ENCODE results near the gene RIPPLY2. TPM values are rescaled to one million over a fixed set of nuclear protein-coding genes. Genes with fewer than 3 reads are reported as not detected.
A peak's percentile ranks its signal among the peaks of the same experiment; 100 is the strongest.

The RIPPLY2 gene
- total and polyA plus RNA-seq, 9 of the 15 experiments (the other 6 are each of a cell fraction or from before 2014, with no cell fraction given) = not detected

- TF ChIP-seq JUND (IDR thresholded peaks at IDR 0.05; ENCODE audit: borderline replicate concordance, low read depth, low read length) (peak; percentile 66; the same call in 1 of the 2 replicates), JUND (tag; IDR thresholded peaks at IDR 0.05; ENCODE audit: borderline replicate concordance, low read depth, low read length) (peak; percentile 71; the same call in 2 of the 3 replicates), DDX20 (tag; IDR thresholded peaks at IDR 0.05; ENCODE audit: low read depth) (peak; percentile 87), ZNF561 (CRISPR knock-in tag; conservative IDR thresholded peaks at IDR 0.05) (no peak), XRCC5 (IDR thresholded peaks at IDR 0.05; ENCODE audit: low read depth, low read length) (no peak), ZNF586 (CRISPR knock-in tag; conservative IDR thresholded peaks at IDR 0.05) (no peak), ATF7 (IDR thresholded peaks at IDR 0.05) (peak; percentile 34; the same call in 1 of the 2 replicates), CEBPB (tag; IDR thresholded peaks at IDR 0.05) (peak; percentile 71), DACH1 (IDR thresholded peaks at IDR 0.05; ENCODE audit: partially characterized antibody) (no peak), ILF3 (IDR thresholded peaks at IDR 0.05; ENCODE audit: borderline replicate concordance) (no peak), ZNF431 (CRISPR knock-in tag; IDR thresholded peaks at IDR 0.05) (no peak)
- TF ChIP-seq, protein P1, sequence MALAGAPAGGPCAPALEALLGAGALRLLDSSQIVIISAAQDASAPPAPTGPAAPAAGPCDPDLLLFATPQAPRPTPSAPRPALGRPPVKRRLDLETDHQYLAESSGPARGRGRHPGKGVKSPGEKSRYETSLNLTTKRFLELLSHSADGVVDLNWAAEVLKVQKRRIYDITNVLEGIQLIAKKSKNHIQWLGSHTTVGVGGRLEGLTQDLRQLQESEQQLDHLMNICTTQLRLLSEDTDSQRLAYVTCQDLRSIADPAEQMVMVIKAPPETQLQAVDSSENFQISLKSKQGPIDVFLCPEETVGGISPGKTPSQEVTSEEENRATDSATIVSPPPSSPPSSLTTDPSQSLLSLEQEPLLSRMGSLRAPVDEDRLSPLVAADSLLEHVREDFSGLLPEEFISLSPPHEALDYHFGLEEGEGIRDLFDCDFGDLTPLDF (CRISPR knock-in tag; IDR thresholded peaks at IDR 0.05) = no peak
- TF ChIP-seq, protein P2, sequence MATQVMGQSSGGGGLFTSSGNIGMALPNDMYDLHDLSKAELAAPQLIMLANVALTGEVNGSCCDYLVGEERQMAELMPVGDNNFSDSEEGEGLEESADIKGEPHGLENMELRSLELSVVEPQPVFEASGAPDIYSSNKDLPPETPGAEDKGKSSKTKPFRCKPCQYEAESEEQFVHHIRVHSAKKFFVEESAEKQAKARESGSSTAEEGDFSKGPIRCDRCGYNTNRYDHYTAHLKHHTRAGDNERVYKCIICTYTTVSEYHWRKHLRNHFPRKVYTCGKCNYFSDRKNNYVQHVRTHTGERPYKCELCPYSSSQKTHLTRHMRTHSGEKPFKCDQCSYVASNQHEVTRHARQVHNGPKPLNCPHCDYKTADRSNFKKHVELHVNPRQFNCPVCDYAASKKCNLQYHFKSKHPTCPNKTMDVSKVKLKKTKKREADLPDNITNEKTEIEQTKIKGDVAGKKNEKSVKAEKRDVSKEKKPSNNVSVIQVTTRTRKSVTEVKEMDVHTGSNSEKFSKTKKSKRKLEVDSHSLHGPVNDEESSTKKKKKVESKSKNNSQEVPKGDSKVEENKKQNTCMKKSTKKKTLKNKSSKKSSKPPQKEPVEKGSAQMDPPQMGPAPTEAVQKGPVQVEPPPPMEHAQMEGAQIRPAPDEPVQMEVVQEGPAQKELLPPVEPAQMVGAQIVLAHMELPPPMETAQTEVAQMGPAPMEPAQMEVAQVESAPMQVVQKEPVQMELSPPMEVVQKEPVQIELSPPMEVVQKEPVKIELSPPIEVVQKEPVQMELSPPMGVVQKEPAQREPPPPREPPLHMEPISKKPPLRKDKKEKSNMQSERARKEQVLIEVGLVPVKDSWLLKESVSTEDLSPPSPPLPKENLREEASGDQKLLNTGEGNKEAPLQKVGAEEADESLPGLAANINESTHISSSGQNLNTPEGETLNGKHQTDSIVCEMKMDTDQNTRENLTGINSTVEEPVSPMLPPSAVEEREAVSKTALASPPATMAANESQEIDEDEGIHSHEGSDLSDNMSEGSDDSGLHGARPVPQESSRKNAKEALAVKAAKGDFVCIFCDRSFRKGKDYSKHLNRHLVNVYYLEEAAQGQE (IDR thresholded peaks at IDR 0.05; ENCODE audit: borderline replicate concordance) = no peak
- TF ChIP-seq, protein P2 (CRISPR knock-in tag; IDR thresholded peaks at IDR 0.05; ENCODE audit: low read depth) = no peak
These were observed 14.5 kb downstream of the RIPPLY2 start (continued) for GRCh38 chr6:83867527-83868161.
